ENCODE measurements around the gene UBA6. TPM values are rescaled to one million over a fixed set of nuclear protein-coding genes. Genes with fewer than 3 reads are reported as not detected.
"Not testable (repeated sequence)": the region's sequence is repeated elsewhere in the genome, so short reads cannot be mapped to it uniquely, and the experiment has no call there.

UBA6 gene
- total RNA-seq = 10 to 100 TPM; 23.1 to 32.5 TPM
- long read RNA-seq, partial matches to known transcripts = 1 of 5 reads
- long read RNA-seq, other reads (novel, unspliced or antisense) = 3 of 5 reads

GRCh38 chr4:67700738-67701516, at the start of gene UBA6:
Gene UBA6, minus strand, starts transcription at chr4:67701155. Its CDS starts 36 bp downstream, at chr4:67701119.
- intact Hi-C loops (cut with DNase I) = loop anchor here in 1 of 2 donors (5.0 kb wide), 1 partner anchor 154 kb away; the partner anchor contains the start of gene CENPC
- peak; percentile 98 for DNase-seq
- ATAC-seq = peak; percentile 100

- DNase-seq = no peak
- no peak for ATAC-seq
- intact Hi-C loops (cut with DNase I) = no loop called here
Observed at GRCh38 chr4:67750691-67751090, 49.7 kb upstream of the UBA6 start.

DNA sequence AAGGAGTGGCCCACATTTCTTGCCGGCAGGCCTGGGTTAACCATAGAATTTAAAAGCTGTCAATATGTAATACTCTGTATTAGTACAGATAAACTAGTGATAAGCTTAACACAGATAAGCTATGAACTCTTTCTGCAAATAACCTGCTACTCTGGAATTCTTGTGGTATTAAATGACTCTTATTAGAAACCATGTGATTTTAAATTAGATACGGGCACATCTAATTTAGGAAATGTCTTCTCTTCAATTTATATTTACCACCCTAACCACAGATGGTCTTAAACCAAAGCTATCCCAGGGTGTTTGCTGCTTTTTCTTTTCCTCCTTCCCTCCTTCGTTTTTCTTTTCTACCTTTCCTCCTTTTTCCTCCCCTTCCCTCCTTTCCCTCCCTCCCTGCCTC, 48.3 kb upstream of the UBA6 start:
- ATAC-seq = no peak
- intact Hi-C loops (cut with DNase I) = loop anchor here in 1 of 2 donors (10.0 kb wide), 1 partner anchor 426 kb away; no protein-coding TSS in a partner anchor
- no peak for DNase-seq

DNA sequence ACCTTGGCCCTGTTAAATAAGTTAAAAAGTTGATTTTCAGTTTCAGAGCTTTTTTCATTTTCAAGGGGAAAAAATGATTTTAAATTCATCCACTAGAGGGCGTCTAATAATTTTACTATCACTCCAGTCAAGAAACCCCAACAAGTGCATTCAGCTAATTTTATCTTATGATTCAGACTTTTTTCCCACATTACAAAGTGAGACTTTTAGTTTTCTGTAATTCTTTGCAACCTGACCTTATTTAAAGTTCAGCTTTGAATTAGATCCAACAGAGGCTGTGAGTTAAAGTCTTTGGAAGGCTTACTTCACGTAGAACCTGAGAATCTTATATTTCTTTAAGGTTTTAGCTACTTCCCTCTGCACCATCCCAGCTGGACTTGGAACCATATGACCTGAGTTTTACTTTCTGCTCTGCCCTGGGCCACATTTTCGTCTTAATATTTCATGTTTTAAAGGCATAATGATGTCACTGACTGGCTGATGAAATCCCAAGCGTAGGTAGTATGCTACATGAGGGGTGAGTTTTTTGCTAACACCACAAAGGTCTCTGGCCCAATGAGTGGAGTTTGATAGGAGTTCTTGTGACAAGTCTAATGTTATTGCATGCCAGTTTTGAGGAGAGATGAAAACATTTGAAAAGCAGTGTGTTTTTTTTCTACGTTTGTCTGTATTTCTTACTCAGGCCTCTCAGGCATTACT, 46.0 kb upstream of the UBA6 start:
- DNase-seq (no peak), ATAC-seq (no peak)
- intact Hi-C loops (cut with DNase I) = loop anchor here in 1 of 2 donors (10.0 kb wide), 1 partner anchor 428 kb away; no protein-coding TSS in a partner anchor

GRCh38 chr4:67744561-67745283, 43.8 kb upstream of the UBA6 start:
- no peak for ATAC-seq
- no peak for DNase-seq
- intact Hi-C loops (cut with DNase I) = loop anchor here in 1 of 2 donors (10.0 kb wide), 1 partner anchor 430 kb away; no protein-coding TSS in a partner anchor

DNA sequence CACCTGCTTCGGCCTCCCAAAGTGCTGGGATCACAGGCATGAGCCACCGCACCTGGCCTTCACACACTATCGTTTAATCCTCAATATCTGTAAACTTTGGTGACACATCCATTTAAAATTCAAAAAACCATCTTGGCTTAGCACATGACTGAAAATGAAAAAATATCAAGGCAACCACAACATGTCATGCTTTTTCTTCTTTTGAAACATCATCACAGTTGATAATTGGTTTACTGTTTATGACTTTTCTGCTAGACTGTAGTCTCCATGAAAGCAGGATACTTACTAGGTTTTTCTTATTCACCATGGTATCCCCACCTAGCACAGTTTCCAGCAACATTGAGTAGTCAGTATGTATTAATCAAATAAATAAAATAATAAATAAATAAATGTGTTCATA, 42.2 kb upstream of the UBA6 start:
- ATAC-seq = no peak
- intact Hi-C loops (cut with DNase I) = loop anchor here in 1 of 2 donors (10.0 kb wide), 1 partner anchor 432 kb away; no protein-coding TSS in a partner anchor
- DNase-seq = no peak

DNA sequence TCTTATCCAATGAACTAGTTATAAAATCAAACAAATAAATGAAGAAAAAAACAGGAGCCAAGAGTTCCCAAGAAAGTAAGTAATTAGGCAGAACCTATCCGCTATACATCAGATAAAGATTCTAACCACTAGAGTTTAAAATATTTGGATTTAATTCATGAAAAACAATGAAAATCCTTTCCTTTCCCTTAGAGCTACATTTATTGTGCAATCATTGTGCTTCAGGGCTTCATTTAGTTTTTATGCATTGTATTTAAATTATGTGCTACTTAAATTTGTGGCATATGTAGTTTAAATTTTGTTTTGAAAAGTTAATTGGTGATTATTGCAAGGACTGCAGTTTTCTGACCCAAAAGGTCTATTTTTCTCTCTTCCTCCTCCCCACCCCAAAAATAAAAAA, 35.3 kb upstream of the UBA6 start:
- DNase-seq (no peak), ATAC-seq (no peak)
- intact Hi-C loops (cut with DNase I) = no loop called here

DNA sequence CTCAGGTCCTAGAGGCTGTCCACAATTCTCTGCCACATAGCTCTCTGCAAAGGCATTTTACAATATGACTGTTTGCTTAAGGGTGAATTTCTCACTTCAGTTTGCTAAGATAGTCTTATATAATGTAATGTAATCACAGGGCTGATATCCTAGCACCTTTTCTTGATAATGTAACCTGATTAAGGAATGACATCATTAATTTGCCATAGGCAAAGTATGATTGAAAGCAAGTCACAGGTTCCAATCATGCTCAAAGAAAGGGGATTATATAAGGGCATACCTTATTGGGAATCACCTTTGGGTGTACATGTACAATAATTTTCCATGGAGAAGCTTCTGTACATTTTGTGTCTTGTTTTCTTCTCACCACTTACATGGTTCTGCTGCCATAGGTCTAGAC, 34.4 kb upstream of the UBA6 start:
- intact Hi-C loops (cut with DNase I) = no loop called here
- no peak for DNase-seq

DNA sequence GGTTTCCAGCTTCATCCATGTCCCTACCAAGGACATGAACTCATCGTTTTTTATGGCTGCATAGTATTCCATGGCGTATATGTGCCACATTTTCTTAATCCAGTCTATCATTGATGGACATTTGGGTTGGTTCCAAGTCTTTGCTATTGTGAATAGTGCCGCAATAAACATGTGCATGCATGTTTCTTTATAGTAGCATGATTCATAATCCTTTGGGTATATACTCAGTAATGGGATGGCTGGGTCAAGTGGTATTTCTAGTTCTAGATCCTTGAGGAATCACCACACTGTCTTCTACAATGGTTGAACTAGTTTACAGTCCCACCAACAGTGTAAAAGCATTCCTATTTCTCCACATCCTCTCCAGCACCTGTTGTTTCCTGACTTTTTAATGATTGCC, 29.6 kb upstream of the UBA6 start:
- ATAC-seq; intact Hi-C loops (cut with DNase I); DNase-seq: not testable (repeated sequence)

More for the DNA sequence above, 34.4 kb upstream of the UBA6 start:
- ATAC-seq = no peak

DNA sequence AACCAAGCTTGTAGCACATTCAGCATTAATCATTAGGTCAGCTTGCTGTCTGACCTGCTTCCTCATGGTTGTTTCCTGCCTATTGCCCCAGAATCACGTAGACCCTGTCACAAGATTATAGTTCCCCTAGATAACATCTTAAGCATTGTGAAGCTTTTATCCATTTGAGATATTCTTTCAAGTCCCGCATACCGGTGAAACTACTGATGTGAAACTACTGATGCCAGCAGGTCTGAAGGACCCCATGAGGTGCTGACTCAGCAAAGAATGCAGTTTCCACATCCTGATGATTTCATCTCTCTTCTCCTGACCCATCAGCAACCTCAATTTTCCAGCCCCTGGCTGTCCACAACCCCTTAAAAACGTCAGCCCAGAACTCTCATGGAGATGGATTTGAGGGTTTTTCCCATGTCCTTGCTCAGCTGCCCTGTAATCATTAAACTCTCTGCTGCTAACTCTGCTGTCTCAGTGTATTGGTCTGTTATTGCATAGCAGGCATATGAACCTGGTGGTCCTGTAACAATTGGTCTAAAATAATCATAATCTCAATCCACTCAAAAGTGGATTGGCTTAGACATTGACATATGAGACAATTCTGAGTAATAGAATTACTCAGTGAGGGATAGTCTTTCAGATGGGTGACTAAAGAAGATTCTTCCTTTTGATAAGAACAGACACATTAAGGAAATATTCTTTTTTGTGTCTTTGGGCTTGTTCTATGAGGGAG, 26.3 kb upstream of the UBA6 start:
- no peak for ATAC-seq
- intact Hi-C loops (cut with DNase I) = no loop called here

DNA sequence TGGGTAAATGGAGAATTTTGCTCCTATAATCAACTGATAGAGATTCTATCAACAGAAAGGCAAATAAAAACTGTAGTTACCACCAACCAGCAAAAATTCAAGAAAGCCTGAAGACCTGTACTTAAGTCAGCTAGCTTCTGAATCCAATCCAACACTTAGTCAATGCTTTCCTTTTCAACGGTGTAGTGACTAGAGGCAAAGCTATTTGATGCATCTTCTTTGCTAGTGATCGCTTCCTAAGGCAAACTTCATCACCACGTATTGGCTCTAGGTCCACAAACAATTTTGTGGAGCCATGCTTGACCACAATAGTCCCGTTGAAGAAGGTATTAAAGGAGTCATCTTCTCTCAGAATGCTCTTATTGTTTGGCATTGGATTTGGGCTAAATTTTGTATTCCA, 25.0 kb upstream of the UBA6 start:
- DNase-seq (no peak), ATAC-seq (no peak)
- intact Hi-C loops (cut with DNase I) = no loop called here

More for the DNA sequence above, 26.3 kb upstream of the UBA6 start:
- no peak for DNase-seq

DNA sequence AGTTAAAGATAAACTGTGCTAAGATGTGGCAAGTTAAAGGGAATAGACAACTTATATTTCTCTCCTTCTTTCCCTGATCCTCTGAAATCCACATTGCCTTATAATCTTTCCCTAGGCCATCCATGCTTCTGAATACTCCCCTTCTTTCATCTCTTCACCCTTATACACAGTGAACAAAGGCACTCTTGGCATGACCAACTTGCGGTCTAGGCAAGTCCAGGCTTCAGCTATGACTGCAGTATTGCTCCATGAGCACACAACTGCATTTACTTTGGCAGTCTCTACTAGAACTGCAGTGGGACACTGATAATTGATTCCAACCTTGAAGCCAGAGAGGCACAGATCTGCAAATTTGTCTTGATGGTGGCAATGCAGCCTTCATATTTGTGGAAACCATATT, 24.2 kb upstream of the UBA6 start:
- ATAC-seq (peak in 1 of 2 donors; percentile 76), DNase-seq (no peak)
- intact Hi-C loops (cut with DNase I) = no loop called here

DNA sequence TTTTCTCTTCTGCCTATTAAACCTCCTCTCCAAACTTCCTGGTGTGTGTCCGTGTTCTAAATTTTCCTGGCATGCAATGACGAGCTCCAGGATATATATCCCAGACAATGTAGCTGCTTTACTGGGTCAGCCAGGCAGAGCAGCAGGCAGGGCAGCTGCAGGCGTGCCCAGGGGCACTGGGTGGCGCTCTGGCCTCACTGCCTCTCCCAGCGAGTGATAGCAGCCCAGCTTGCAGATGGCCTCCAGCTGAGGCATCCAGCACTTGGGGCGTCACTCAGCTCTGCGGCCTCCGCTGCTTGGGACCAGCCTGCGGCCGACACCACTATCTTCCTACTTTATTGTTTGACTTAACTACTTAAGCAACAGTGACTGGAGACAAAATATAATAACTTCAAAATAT, 23.0 kb upstream of the UBA6 start:
- ATAC-seq (no peak), DNase-seq (no peak)
- intact Hi-C loops (cut with DNase I) = no loop called here

DNA sequence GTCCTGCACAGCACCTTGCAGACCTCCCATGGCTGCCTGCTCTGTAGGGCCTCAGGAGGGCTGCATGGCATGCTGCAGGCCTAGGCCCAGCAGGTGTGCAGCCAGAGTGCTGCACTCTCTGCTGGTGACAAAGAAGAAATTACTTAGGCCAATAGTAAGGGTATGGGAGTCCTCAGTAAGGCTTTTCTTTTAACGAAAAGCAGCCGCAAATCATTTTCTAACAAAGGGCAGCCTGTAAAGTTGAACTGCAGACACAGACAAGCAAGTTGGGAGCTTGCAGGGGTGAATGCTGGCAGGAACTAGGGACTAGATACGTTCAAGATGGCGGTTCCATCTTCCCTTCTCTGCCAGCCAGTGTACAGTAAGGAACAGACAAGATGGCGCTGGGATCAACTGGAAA, 22.4 kb upstream of the UBA6 start:
- DNase-seq (no peak), ATAC-seq (no peak)
- intact Hi-C loops (cut with DNase I) = no loop called here

DNA sequence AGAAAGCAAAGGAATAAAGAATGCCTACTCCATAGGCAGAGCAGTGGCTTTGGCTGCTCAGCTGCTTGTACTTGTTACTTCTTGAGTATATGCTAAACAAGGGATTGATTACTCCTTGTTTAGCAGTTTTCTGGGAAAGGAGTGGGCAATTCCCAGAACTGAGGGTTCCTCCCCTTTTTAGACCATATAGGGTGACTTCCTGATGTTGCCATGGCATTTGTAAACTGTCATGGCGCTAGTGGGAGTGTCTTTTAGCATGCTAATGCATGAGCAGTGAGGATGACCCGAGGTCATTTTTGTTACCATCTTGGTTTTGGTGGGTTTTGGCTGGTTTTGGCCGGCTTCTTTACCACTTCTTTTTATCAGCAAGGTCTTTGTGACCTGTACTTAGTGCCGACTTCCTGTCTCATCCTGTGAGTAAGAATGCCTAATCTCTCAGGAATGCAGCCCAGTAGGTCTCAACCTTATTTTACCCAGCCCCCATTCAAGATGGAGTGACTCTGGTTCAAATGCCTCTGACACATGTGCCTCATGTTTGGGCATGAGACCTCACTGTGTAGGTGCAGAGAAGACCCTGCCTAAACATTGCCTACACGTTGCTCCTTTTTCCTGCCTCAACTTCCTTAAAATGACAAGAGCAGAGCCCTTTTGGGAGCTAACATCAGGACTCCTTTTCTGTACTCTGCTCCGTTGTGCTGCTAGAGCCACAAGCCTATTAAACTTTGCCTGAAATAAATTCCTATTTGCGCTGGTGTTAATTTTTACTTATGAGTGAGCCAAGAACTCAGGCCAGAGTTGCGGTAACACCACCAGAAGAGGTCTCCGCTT, 21.0 kb upstream of the UBA6 start:
- no peak for ATAC-seq
- intact Hi-C loops (cut with DNase I) = no loop called here
- no peak for DNase-seq

DNA sequence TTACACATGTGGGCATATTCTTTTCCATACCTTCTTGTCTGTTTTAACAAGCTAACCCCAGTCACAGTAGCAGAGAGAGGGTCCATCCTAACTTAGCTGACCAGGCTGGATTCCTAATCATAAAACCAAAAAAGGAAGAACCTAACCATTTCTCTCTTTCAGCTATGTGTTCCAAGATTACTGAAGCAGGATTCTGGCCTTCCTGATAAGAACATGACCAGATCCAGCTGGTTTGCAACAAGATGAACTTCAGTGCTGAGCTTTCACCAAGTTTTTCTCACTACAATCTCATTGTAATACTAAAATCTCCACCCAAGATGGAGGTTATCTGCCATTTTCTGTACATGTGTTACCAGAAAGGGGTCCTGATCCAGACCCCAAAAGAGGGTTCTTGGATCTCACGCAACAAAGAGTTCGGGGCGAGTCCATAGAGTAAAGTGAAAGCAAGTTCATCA, 20.4 kb upstream of the UBA6 start:
- intact Hi-C loops (cut with DNase I) = no loop called here
- ATAC-seq = no peak
- no peak for DNase-seq

GRCh38 chr4:67719953-67720617, 19.1 kb upstream of the UBA6 start:
- ATAC-seq (no peak), DNase-seq (no peak)
- intact Hi-C loops (cut with DNase I) = no loop called here

Data from left cardiac atrium (tissue), 4 donors.